OCI-LY3 (cell line): ENCODE measurements around the gene TNFRSF17.

Experiments used
- EZH2phosphoT487 ChIP-seq: fragments of 200-600 bp; shearing (Covaris generic); IDR thresholded peaks from 2 replicates; pipeline ENCODE4 v1.6.1; 2018; ENCODE audit warnings: antibody characterized with exemption, mixed run types, low read depth
- TF ChIP-seq, protein P1 (sequence below): fragments of 200-600, 300-600 bp; sonication (generic); IDR thresholded peaks from 2 replicates; pipeline ENCODE4 v1.5.1; 2014; ENCODE audit warnings: antibody characterized with exemption, low read length, low read depth

DNA sequence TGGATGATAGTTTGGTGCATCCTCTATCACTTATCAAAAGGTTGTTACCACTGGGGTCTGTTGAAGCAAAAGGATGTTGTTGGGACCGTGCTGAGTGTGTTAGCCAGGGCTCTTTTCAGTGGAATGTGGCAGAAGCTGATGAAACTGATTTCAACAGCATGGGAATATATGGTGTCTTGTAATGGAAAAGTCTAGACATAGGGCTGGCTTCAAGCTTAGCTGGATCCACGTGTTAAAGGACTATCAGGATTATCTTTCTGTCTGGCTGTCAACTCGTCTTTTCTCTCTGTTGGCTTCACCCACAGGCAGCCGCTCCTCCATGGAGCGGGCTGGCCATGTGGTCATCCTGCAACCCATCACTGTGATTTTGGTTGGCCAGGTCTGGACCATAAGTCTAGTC is 20.2 kb downstream of the TNFRSF17 start:
- TF ChIP-seq, protein P1, sequence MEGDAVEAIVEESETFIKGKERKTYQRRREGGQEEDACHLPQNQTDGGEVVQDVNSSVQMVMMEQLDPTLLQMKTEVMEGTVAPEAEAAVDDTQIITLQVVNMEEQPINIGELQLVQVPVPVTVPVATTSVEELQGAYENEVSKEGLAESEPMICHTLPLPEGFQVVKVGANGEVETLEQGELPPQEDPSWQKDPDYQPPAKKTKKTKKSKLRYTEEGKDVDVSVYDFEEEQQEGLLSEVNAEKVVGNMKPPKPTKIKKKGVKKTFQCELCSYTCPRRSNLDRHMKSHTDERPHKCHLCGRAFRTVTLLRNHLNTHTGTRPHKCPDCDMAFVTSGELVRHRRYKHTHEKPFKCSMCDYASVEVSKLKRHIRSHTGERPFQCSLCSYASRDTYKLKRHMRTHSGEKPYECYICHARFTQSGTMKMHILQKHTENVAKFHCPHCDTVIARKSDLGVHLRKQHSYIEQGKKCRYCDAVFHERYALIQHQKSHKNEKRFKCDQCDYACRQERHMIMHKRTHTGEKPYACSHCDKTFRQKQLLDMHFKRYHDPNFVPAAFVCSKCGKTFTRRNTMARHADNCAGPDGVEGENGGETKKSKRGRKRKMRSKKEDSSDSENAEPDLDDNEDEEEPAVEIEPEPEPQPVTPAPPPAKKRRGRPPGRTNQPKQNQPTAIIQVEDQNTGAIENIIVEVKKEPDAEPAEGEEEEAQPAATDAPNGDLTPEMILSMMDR, result no peak
- no peak for TF ChIP-seq EZH2phosphoT487
